ENCODE results near the gene SLC9A8. TPM values are rescaled to one million over a fixed set of nuclear protein-coding genes. Genes with fewer than 3 reads are reported as not detected.

SLC9A8 gene
- total RNA-seq, 1 donor from 2014 or later: 6.2 TPM

- H3K4me3 ChIP-seq (ENCODE audit: insufficient read depth, low read depth, low read length): no peak overlapping the region
- Mint-ChIP-seq H3K27ac (ENCODE audit: unreplicated experiment) (no peak overlapping the region), H3K9me3 (ENCODE audit: unreplicated experiment) (no peaks in the 10 kb centered on the region), H3K27me3 (ENCODE audit: low read depth, unreplicated experiment) (no peaks in the 10 kb centered on the region), H3K4me1 (ENCODE audit: low read depth, unreplicated experiment) (no peaks in the 10 kb centered on the region), H3K36me3 (ENCODE audit: low read depth, unreplicated experiment) (peaks cover 16% of the 10 kb centered on the region), H3K4me3 (ENCODE audit: unreplicated experiment) (no peak overlapping the region)
- no peaks in the 10 kb centered on the region for H3K79me2 ChIP-seq (ENCODE audit: insufficient read depth, low read length)
- no peaks in the 10 kb centered on the region for H3K9me3 ChIP-seq (ENCODE audit: insufficient read depth, low read depth, low read length)
- H3K36me3 ChIP-seq (ENCODE audit: insufficient read depth, low read length): no peaks in the 10 kb centered on the region
- no peaks in the 10 kb centered on the region for H3K27me3 ChIP-seq (ENCODE audit: insufficient read depth, low read length)
- H3K9ac ChIP-seq (ENCODE audit: low read length): no peak overlapping the region
- TF ChIP-seq CTCF (IDR thresholded peaks at IDR 0.05; ENCODE audit: insufficient read depth, low read depth, low read length): no peak
- TF ChIP-seq EZH2 (IDR thresholded peaks at IDR 0.05; ENCODE audit: insufficient read depth, low read length): no peak
- no peak overlapping the region for H3K27ac ChIP-seq (ENCODE audit: low read depth, low read length)
- no peak overlapping the region for H2AFZ ChIP-seq (ENCODE audit: low read depth, low read length)
- no peak for DNase-seq (ENCODE audit: low read depth)
- H3K4me1 ChIP-seq (ENCODE audit: insufficient read depth, low read length): no peaks in the 10 kb centered on the region
- FAIRE-seq: no peak
- H3K4me2 ChIP-seq (ENCODE audit: low read length): no peak overlapping the region
- H4K20me1 ChIP-seq (ENCODE audit: insufficient read depth, low read length): no peaks in the 10 kb centered on the region
Observed at GRCh38 chr20:49833483-49833882, 20.9 kb downstream of the SLC9A8 start.

GRCh38 chr20:49835031-49835430 lies 22.4 kb downstream of the SLC9A8 start:
- Histone ChIP-seq H3K79me2 (ENCODE audit: insufficient read depth, low read length) (no peaks in the 10 kb centered on the region), H3K9me3 (ENCODE audit: insufficient read depth, low read depth, low read length) (no peaks in the 10 kb centered on the region), H3K4me2 (ENCODE audit: low read length) (no peak overlapping the region), H3K4me3 (ENCODE audit: insufficient read depth, low read depth, low read length) (no peak overlapping the region), H3K27me3 (ENCODE audit: insufficient read depth, low read length) (no peaks in the 10 kb centered on the region), H2AFZ (ENCODE audit: low read depth, low read length) (no peak overlapping the region), H4K20me1 (ENCODE audit: insufficient read depth, low read length) (no peaks in the 10 kb centered on the region), H3K4me1 (ENCODE audit: insufficient read depth, low read length) (no peaks in the 10 kb centered on the region), H3K27ac (ENCODE audit: low read depth, low read length) (no peak overlapping the region), H3K9ac (ENCODE audit: low read length) (no peak overlapping the region), H3K36me3 (ENCODE audit: insufficient read depth, low read length) (peaks cover 3% of the 10 kb centered on the region)
- FAIRE-seq (no peak), DNase-seq (ENCODE audit: low read depth) (no peak)
- Mint-ChIP-seq H3K4me1 (ENCODE audit: low read depth, unreplicated experiment) (no peaks in the 10 kb centered on the region), H3K27me3 (ENCODE audit: low read depth, unreplicated experiment) (no peaks in the 10 kb centered on the region), H3K36me3 (ENCODE audit: low read depth, unreplicated experiment) (peaks cover 11% of the 10 kb centered on the region), H3K9me3 (ENCODE audit: unreplicated experiment) (no peaks in the 10 kb centered on the region), H3K4me3 (ENCODE audit: unreplicated experiment) (no peak overlapping the region), H3K27ac (ENCODE audit: unreplicated experiment) (no peak overlapping the region)
- TF ChIP-seq CTCF (IDR thresholded peaks at IDR 0.05; ENCODE audit: insufficient read depth, low read depth, low read length) (no peak), EZH2 (IDR thresholded peaks at IDR 0.05; ENCODE audit: insufficient read depth, low read length) (no peak)

DNA sequence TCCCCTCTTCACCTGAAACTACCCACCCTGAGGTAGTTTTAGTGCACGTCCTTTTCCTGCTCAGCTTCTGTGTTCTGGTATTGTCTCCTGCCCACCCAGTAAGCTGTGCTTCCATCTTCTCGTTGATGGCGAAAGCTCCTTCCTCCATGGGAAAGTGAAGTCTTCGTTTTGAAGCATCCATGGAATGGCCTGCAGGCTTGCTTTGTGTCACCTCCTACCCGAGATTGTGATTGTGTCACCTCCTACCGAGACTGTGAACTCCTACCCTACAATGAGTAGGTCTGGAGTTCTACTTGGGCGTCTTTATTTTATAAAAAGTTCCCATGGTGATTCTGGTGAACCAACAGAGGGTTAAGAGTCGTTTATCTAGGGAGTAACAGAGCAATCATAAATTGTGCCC lies 25.9 kb downstream of the SLC9A8 start:
- FAIRE-seq: no peak
- H3K36me3 Mint-ChIP-seq (ENCODE audit: low read depth, unreplicated experiment): peaks cover 10% of the 10 kb centered on the region

More for the DNA sequence above, 25.9 kb downstream of the SLC9A8 start:
- H3K27ac Mint-ChIP-seq (ENCODE audit: unreplicated experiment): no peak overlapping the region
- no peak overlapping the region for H3K27ac ChIP-seq (ENCODE audit: low read depth, low read length)
- no peaks in the 10 kb centered on the region for H3K27me3 ChIP-seq (ENCODE audit: insufficient read depth, low read length)
- H3K4me1 Mint-ChIP-seq (ENCODE audit: low read depth, unreplicated experiment): no peaks in the 10 kb centered on the region
- H3K9ac ChIP-seq (ENCODE audit: low read length): no peak overlapping the region
- H4K20me1 ChIP-seq (ENCODE audit: insufficient read depth, low read length): no peaks in the 10 kb centered on the region
- H3K27me3 Mint-ChIP-seq (ENCODE audit: low read depth, unreplicated experiment): no peaks in the 10 kb centered on the region
- H3K4me3 Mint-ChIP-seq (ENCODE audit: unreplicated experiment): no peak overlapping the region
- H3K4me1 ChIP-seq (ENCODE audit: insufficient read depth, low read length): no peaks in the 10 kb centered on the region
- no peak overlapping the region for H3K4me2 ChIP-seq (ENCODE audit: low read length)
- H3K4me3 ChIP-seq (ENCODE audit: insufficient read depth, low read depth, low read length): no peak overlapping the region
- no peaks in the 10 kb centered on the region for H3K9me3 ChIP-seq (ENCODE audit: insufficient read depth, low read depth, low read length)
- H3K36me3 ChIP-seq (ENCODE audit: insufficient read depth, low read length): peaks cover 5% of the 10 kb centered on the region
- TF ChIP-seq CTCF (IDR thresholded peaks at IDR 0.05; ENCODE audit: insufficient read depth, low read depth, low read length): no peak
- no peak for TF ChIP-seq EZH2 (IDR thresholded peaks at IDR 0.05; ENCODE audit: insufficient read depth, low read length)
- H2AFZ ChIP-seq (ENCODE audit: low read depth, low read length): no peak overlapping the region
- no peak for DNase-seq (ENCODE audit: low read depth)
- no peaks in the 10 kb centered on the region for H3K79me2 ChIP-seq (ENCODE audit: insufficient read depth, low read length)
- H3K9me3 Mint-ChIP-seq (ENCODE audit: unreplicated experiment): no peaks in the 10 kb centered on the region

Measured in astrocyte (in vitro differentiated cells and primary cell).